ENCODE results near the gene WDR38. TPM values are rescaled to one million over a fixed set of nuclear protein-coding genes. Genes with fewer than 3 reads are reported as not detected.

WDR38 gene
- total RNA-seq, 1 donor from 2014 or later = not detected

DNA sequence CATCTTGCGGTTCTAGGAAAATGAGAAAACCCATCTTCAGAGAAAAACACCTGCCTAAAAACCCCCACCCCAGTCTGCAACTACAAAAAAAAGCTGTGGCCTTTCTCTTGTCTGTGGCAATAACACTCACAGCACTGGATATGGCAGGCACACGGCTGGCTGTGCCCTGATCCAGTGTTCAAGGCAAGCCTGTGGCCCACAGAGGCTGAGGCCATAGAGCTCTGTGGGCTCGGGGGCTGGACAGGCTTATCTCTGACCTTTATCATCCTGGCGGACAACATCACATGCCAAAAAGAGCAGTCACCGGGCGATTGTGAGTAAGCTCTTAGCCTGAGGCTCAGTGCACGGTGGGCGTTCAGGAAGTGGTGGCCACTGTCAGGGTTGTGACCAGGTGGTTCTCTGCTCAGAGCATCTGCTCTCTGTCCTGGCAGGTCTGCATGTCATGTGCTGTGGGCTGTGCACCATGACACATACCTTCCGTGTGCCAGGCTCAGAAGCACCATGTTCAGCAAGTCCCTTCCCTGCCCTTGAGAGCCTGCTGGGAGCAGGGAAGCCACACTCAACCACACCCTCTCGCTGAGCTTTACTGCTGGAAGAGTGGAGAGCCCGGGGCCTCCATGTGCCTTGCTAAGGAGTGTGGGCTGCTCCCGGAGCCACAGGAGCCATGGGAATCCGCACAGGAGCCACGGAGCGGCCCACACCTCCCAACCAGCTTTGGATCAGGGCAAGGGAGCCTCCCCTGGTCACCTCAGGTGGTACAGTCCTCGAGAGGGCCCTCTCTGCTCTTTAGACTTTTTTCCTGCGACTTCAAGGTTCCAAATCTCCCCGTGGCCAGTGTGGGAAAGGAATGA, 34.6 kb upstream of the WDR38 start:
- no peaks in the 10 kb centered on the region for H4K20me1 ChIP-seq (ENCODE audit: low read depth)
- H3K79me2 ChIP-seq (ENCODE audit: low read depth) = no peaks in the 10 kb centered on the region
- H3K36me3 ChIP-seq = no peaks in the 10 kb centered on the region
- no peak overlapping the region for H3K4me2 ChIP-seq
- Mint-ChIP-seq H3K4me1 (peaks cover 23% of the 10 kb centered on the region), H3K27me3 (ENCODE audit: insufficient read depth, low read depth) (peaks cover 2% of the 10 kb centered on the region), H3K9me3 (no peaks in the 10 kb centered on the region), H3K4me3 (no peak overlapping the region), H3K27ac (peak overlapping the region; percentile 73), H3K36me3 (no peaks in the 10 kb centered on the region)
- peaks cover 4% of the 10 kb centered on the region for H3F3A ChIP-seq (ENCODE audit: low read depth)
- no peak overlapping the region for H3K4me3 ChIP-seq
- H3K9me3 ChIP-seq (ENCODE audit: low read depth) = no peaks in the 10 kb centered on the region
- TF ChIP-seq, protein P1, sequence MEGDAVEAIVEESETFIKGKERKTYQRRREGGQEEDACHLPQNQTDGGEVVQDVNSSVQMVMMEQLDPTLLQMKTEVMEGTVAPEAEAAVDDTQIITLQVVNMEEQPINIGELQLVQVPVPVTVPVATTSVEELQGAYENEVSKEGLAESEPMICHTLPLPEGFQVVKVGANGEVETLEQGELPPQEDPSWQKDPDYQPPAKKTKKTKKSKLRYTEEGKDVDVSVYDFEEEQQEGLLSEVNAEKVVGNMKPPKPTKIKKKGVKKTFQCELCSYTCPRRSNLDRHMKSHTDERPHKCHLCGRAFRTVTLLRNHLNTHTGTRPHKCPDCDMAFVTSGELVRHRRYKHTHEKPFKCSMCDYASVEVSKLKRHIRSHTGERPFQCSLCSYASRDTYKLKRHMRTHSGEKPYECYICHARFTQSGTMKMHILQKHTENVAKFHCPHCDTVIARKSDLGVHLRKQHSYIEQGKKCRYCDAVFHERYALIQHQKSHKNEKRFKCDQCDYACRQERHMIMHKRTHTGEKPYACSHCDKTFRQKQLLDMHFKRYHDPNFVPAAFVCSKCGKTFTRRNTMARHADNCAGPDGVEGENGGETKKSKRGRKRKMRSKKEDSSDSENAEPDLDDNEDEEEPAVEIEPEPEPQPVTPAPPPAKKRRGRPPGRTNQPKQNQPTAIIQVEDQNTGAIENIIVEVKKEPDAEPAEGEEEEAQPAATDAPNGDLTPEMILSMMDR (IDR thresholded peaks at IDR 0.05) = no peak
- no peak for TF ChIP-seq EZH2phosphoT487 (IDR thresholded peaks at IDR 0.05)
- TF ChIP-seq EZH2 (IDR thresholded peaks at IDR 0.05) = no peak
- H3K27me3 ChIP-seq = no peaks in the 10 kb centered on the region
- H2AFZ ChIP-seq (replicated peaks) = peak overlapping the region; percentile 38
- DNase-seq (ENCODE audit: low spot score) = no peak
- H3K4me1 ChIP-seq = peaks cover 10% of the 10 kb centered on the region
- H3K27ac ChIP-seq = no peak overlapping the region
- no peak overlapping the region for H3K9ac ChIP-seq

DNA sequence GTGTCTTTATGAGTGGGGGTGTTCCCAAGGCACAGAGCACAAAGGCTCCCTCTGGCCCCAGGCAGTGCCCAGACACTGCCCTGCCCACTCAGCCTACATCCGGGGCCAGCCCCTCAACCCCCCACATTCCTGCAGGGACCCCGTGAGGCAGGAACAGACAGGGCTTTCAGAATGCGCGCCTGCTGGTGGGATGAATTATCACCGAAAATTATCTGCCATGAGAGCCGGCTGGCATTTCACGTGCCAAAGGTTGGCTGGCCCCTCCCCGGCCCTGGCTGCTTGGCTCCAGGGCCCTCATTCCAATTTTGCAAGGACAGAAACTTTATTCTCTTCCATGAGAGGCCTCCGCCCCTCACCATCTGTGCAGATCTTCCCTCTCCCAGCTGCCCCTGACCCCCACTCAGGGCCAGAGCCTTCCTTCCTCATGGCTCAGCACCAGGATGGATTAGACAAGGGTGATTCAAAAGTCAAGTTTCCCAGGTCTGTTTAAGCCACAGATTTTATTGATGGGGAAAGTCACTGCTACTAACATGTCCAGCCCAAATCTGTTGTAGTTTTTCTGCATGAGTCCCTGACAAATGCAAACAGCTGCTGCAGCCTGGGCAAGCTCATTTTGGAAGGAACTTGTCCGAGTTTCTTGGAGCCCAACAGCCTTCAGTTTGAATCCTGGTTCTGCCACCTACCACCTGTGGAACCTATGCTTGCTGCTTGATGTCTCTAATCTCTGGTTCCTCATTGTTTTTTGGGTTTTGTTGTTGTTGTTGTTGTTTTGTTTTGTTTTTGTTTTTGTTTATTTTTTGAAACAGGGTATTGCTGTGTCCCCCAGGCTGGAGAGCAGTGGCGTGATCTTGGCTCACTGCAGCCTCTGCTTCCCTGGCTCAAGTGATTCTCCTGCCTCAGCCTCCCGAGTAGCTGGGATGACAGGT, 32.3 kb upstream of the WDR38 start:
- Histone ChIP-seq H3K27me3 (no peaks in the 10 kb centered on the region), H3K4me3 (no peak overlapping the region), H2AFZ (replicated peaks) (peak overlapping the region; percentile 50), H3K4me2 (no peak overlapping the region), H3K9me3 (ENCODE audit: low read depth) (no peaks in the 10 kb centered on the region), H3K36me3 (no peaks in the 10 kb centered on the region), H4K20me1 (ENCODE audit: low read depth) (no peaks in the 10 kb centered on the region), H3K9ac (no peak overlapping the region), H3K27ac (no peak overlapping the region), H3K79me2 (ENCODE audit: low read depth) (no peaks in the 10 kb centered on the region), H3K4me1 (peaks cover 7% of the 10 kb centered on the region), H3F3A (ENCODE audit: low read depth) (no peaks in the 10 kb centered on the region)
- no peak overlapping the region for H3K4me3 Mint-ChIP-seq
- DNase-seq (ENCODE audit: low spot score) = no peak
- H3K27ac Mint-ChIP-seq = peak overlapping the region; percentile 85
- H3K27me3 Mint-ChIP-seq (ENCODE audit: insufficient read depth, low read depth) = peaks cover 2% of the 10 kb centered on the region
- H3K9me3 Mint-ChIP-seq = no peaks in the 10 kb centered on the region
- TF ChIP-seq EZH2 (IDR thresholded peaks at IDR 0.05) (no peak), EZH2phosphoT487 (IDR thresholded peaks at IDR 0.05) (no peak)
- TF ChIP-seq, protein P1 (IDR thresholded peaks at IDR 0.05) = no peak
- H3K4me1 Mint-ChIP-seq = peaks cover 17% of the 10 kb centered on the region
- H3K36me3 Mint-ChIP-seq = no peaks in the 10 kb centered on the region

DNA sequence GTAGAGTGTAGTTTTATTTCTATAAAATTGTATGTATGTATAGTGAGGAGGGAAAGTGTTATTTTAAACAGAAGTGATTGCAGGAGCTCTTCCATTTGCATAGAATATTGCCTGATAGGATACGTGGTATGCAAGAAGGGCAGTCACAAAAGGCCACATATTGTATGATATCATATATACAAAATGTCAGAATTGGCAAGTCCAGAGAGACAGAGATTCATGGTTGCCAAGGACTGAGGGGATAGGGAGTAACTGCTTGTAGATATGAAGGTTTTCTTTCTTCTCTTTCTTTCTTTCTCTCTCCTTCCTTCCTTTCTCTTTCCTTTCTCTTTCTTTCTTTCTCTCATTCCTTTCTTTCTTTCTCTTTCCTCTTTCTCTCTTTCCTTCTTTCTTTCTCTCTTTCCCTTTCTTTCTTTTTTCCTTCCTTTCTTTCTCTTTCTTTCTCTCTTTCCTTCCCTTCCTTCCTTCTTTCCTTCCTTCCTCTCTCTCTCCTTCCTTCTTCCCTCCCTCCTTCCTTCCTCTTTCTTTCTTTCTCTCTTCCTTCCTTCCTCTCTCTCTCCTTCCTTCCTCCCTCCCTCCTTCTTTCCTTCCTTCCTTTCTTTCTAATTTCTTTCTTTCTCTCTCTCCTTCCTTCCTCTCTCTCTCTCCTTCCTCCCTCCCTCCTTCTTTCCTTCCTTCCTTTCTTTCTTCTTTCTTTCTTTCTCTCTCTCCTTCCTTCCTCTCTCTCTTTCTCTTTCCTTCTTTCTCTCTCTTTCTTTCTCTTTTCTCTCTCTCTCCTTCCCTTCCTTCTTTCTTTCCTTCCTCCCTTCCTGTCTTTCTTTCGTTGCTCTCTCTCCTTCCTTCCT, 24.5 kb upstream of the WDR38 start:
- H3K27ac Mint-ChIP-seq = no peak overlapping the region
- Histone ChIP-seq H3K4me2 (no peak overlapping the region), H3K79me2 (ENCODE audit: low read depth) (no peaks in the 10 kb centered on the region), H3K4me3 (no peak overlapping the region), H3F3A (ENCODE audit: low read depth) (no peaks in the 10 kb centered on the region), H3K27ac (no peak overlapping the region), H4K20me1 (ENCODE audit: low read depth) (no peaks in the 10 kb centered on the region), H3K4me1 (peaks cover 6% of the 10 kb centered on the region), H3K9me3 (ENCODE audit: low read depth) (no peaks in the 10 kb centered on the region), H3K9ac (no peak overlapping the region), H3K36me3 (no peaks in the 10 kb centered on the region), H3K27me3 (no peaks in the 10 kb centered on the region), H2AFZ (replicated peaks) (peak overlapping the region; percentile 68)
- TF ChIP-seq EZH2 (IDR thresholded peaks at IDR 0.05) = no peak
- TF ChIP-seq, protein P1 (IDR thresholded peaks at IDR 0.05) = no peak
- no peak for TF ChIP-seq EZH2phosphoT487 (IDR thresholded peaks at IDR 0.05)
- no peaks in the 10 kb centered on the region for H3K36me3 Mint-ChIP-seq
- peaks cover 9% of the 10 kb centered on the region for H3K4me1 Mint-ChIP-seq
- no peak for DNase-seq (ENCODE audit: low spot score)
- no peak overlapping the region for H3K4me3 Mint-ChIP-seq
- no peaks in the 10 kb centered on the region for H3K27me3 Mint-ChIP-seq (ENCODE audit: insufficient read depth, low read depth)
- no peaks in the 10 kb centered on the region for H3K9me3 Mint-ChIP-seq
